Measurements from ENCODE around the gene NFYA. TPM values are rescaled to one million over a fixed set of nuclear protein-coding genes. Genes with fewer than 3 reads are reported as not detected.

The NFYA gene
- total RNA-seq, 1 experiment from 2014 or later: 34.7 TPM

DNA sequence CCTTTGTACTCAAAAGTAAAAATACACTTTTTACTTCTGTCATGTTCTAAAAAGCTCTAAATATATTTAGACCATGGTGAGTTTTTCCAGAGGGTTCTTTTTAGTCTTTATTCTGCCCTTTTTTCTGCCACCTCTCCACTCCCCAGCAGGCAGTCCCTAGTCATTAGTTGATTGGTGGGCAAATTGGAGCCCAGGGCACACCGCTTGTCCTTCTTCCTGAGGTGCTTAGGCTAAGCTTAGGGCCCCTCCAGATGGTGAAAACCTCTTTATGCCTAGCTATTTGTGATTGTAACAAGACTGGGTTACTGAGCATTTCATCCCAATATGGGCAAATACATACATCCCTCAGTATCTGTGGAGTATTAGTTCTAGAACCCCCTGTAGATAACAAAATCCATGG is 75.1 kb downstream of the NFYA start (continued):
- TF ChIP-seq, protein P1, sequence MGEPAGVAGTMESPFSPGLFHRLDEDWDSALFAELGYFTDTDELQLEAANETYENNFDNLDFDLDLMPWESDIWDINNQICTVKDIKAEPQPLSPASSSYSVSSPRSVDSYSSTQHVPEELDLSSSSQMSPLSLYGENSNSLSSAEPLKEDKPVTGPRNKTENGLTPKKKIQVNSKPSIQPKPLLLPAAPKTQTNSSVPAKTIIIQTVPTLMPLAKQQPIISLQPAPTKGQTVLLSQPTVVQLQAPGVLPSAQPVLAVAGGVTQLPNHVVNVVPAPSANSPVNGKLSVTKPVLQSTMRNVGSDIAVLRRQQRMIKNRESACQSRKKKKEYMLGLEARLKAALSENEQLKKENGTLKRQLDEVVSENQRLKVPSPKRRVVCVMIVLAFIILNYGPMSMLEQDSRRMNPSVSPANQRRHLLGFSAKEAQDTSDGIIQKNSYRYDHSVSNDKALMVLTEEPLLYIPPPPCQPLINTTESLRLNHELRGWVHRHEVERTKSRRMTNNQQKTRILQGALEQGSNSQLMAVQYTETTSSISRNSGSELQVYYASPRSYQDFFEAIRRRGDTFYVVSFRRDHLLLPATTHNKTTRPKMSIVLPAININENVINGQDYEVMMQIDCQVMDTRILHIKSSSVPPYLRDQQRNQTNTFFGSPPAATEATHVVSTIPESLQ (CRISPR knock-in tag; IDR thresholded peaks at IDR 0.05): no peak
- TF ChIP-seq, protein P2, sequence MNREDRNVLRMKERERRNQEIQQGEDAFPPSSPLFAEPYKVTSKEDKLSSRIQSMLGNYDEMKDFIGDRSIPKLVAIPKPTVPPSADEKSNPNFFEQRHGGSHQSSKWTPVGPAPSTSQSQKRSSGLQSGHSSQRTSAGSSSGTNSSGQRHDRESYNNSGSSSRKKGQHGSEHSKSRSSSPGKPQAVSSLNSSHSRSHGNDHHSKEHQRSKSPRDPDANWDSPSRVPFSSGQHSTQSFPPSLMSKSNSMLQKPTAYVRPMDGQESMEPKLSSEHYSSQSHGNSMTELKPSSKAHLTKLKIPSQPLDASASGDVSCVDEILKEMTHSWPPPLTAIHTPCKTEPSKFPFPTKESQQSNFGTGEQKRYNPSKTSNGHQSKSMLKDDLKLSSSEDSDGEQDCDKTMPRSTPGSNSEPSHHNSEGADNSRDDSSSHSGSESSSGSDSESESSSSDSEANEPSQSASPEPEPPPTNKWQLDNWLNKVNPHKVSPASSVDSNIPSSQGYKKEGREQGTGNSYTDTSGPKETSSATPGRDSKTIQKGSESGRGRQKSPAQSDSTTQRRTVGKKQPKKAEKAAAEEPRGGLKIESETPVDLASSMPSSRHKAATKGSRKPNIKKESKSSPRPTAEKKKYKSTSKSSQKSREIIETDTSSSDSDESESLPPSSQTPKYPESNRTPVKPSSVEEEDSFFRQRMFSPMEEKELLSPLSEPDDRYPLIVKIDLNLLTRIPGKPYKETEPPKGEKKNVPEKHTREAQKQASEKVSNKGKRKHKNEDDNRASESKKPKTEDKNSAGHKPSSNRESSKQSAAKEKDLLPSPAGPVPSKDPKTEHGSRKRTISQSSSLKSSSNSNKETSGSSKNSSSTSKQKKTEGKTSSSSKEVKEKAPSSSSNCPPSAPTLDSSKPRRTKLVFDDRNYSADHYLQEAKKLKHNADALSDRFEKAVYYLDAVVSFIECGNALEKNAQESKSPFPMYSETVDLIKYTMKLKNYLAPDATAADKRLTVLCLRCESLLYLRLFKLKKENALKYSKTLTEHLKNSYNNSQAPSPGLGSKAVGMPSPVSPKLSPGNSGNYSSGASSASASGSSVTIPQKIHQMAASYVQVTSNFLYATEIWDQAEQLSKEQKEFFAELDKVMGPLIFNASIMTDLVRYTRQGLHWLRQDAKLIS (CRISPR knock-in tag; IDR thresholded peaks at IDR 0.05; ENCODE audit: borderline replicate concordance): no peak
- no peak for TF ChIP-seq ZNF232 (CRISPR knock-in tag; IDR thresholded peaks at IDR 0.05)

Other genes starting within 250 kb of the NFYA start
- 3.3 to 4.5 TPM (median 3.6 TPM) in 3 replicates for gene UNC5CL, start 33.8 kb upstream of the NFYA start, total RNA-seq (2021)
- not detected in 3 replicates for gene TSPO2, start 30.5 kb upstream of the NFYA start, total RNA-seq (2021)
- not detected in 3 replicates for gene APOBEC2, start 19.8 kb upstream of the NFYA start, total RNA-seq (2021)
- gene OARD1, start 618 bp upstream of the NFYA start, total RNA-seq (2021): 33.7 to 37.0 TPM (median 36.5 TPM) in 3 replicates
- 0.27 TPM in 1 of 3 replicates, not detected in the others for gene TREML1, start 81.4 kb downstream of the NFYA start, total RNA-seq (2021)
- gene TREM2, start 90.1 kb downstream of the NFYA start, total RNA-seq (2021): 0.18 TPM in 1 of 3 replicates, not detected in the others
- 0.09 to 0.15 TPM (median 0.09 TPM) in 3 replicates for gene TREML2, start 128.2 kb downstream of the NFYA start, total RNA-seq (2021)
- gene TREML4, start 155.4 kb downstream of the NFYA start, total RNA-seq (2021): not detected in 3 replicates
- gene TREM1, start 213.7 kb downstream of the NFYA start, total RNA-seq (2021): not detected in 3 replicates

Measured in WTC11 (cell line).